Liver (tissue), 9 donors: ENCODE results near the gene VWA3A. TPM values are rescaled to one million over a fixed set of nuclear protein-coding genes. Genes with fewer than 3 reads are reported as not detected.

Experiments used
- DNase-seq: peaks from one replicate; pipeline ENCODE4 v3.0.0-alpha.2; 2017; ENCODE audit warnings: low spot score
- H3K27ac ChIP-seq, 2 donors: one replicate each; pipeline ENCODE4 v1.7.0; 2013; ENCODE audit warnings: inconsistent platforms in 2 of 2, low read length in 2 of 2, control low read depth in 1 of 2, low read depth in 1 of 2, mild to moderate bottlenecking in 1 of 2
- H3K27me3 ChIP-seq, 4 donors: one replicate each; pipeline versions ENCODE4 v1.6.1 to v1.7.0; 2013; ENCODE audit warnings: low read length in 3 of 4, inconsistent platforms in 1 of 4, mild to moderate bottlenecking in 1 of 4, moderate library complexity in 1 of 4; ENCODE audit not compliant: control insufficient read depth in 4 of 4, insufficient read depth in 4 of 4
- H3K36me3 ChIP-seq, 4 donors: one replicate each; pipeline versions ENCODE4 v1.6.1 to v1.7.0; 2013; ENCODE audit warnings: low read length in 3 of 4, mild to moderate bottlenecking in 3 of 4, low read depth in 1 of 4, moderate library complexity in 1 of 4; ENCODE audit not compliant: control insufficient read depth in 4 of 4, insufficient read depth in 3 of 4
- H3K4me1 ChIP-seq, 4 donors: one replicate each; pipeline versions ENCODE4 v1.6.1 to v1.7.0; 2013; ENCODE audit warnings: low read length in 3 of 4, mild to moderate bottlenecking in 3 of 4, moderate library complexity in 1 of 4; ENCODE audit not compliant: control insufficient read depth in 4 of 4, insufficient read depth in 4 of 4
- H3K4me3 ChIP-seq, 3 donors: one replicate each; pipeline versions ENCODE4 v1.6.1 to v1.7.0; 2013; ENCODE audit warnings: low read length in 3 of 3, control low read depth in 1 of 3, low read depth in 1 of 3, mild to moderate bottlenecking in 1 of 3
- H3K9ac ChIP-seq, 2 donors: one replicate each; pipeline ENCODE4 v1.7.0; 2013; ENCODE audit warnings: low read length in 2 of 2, mild to moderate bottlenecking in 2 of 2, moderate library complexity in 2 of 2, control low read depth in 1 of 2, low read depth in 1 of 2
- H3K9me3 ChIP-seq, 4 donors: one replicate each; pipeline versions ENCODE4 v1.6.1 to v1.7.0; 2013; ENCODE audit warnings: low read length in 3 of 4; ENCODE audit not compliant: control insufficient read depth in 4 of 4
- EGR1 ChIP-seq, 2 donors: IDR thresholded peaks; 2 replicates each; pipeline ENCODE4 v1.6.1; 2016 to 2018; ENCODE audit warnings: antibody characterized with exemption in 2 of 2, low read depth in 2 of 2
- FOXA1 ChIP-seq: IDR thresholded peaks from 2 replicates; pipeline ENCODE4 v1.6.1; 2016; ENCODE audit warnings: antibody characterized with exemption
- FOXA2 ChIP-seq: IDR thresholded peaks from 2 replicates; pipeline ENCODE4 v1.6.1; 2016; ENCODE audit warnings: antibody characterized with exemption
- GABPA ChIP-seq, 2 donors: IDR thresholded peaks in 1 of 2; conservative IDR thresholded peaks in 1 of 2; 2 replicates each; pipeline ENCODE4 v1.6.1; 2016; ENCODE audit warnings: antibody characterized with exemption in 2 of 2, mild to moderate bottlenecking in 1 of 2, moderate library complexity in 1 of 2
- HNF4A ChIP-seq, 2 donors: conservative IDR thresholded peaks; 2 replicates each; pipeline ENCODE4 v1.6.1; 2016; ENCODE audit warnings: antibody characterized with exemption in 2 of 2, mild to moderate bottlenecking in 2 of 2
- HNF4G ChIP-seq: IDR thresholded peaks from 2 replicates; pipeline ENCODE4 v1.6.1; 2016; ENCODE audit warnings: antibody characterized with exemption
- JUND ChIP-seq, 2 donors: IDR thresholded peaks; 2 replicates each; pipeline ENCODE4 v1.6.1; 2016; ENCODE audit warnings: antibody characterized with exemption in 2 of 2
- MAX ChIP-seq: IDR thresholded peaks from 2 replicates; pipeline ENCODE4 v1.6.1; 2016; ENCODE audit warnings: antibody characterized with exemption
- NR2F2 ChIP-seq: IDR thresholded peaks from 2 replicates; pipeline ENCODE4 v1.6.1; 2016; ENCODE audit warnings: antibody characterized with exemption
- RAD21 ChIP-seq, 2 donors: IDR thresholded peaks; 2 replicates each; pipeline ENCODE4 v1.6.1; 2016; ENCODE audit warnings: antibody characterized with exemption in 2 of 2, mild to moderate bottlenecking in 2 of 2
- RXRA ChIP-seq, 2 donors: IDR thresholded peaks; 2 replicates each; pipeline ENCODE4 v1.6.1; 2017 to 2018; ENCODE audit warnings: antibody characterized with exemption in 2 of 2, mild to moderate bottlenecking in 1 of 2
- TAF1 ChIP-seq: conservative IDR thresholded peaks from 2 replicates; pipeline ENCODE4 v1.6.1; 2016; ENCODE audit warnings: antibody characterized with exemption, mild to moderate bottlenecking
- YY1 ChIP-seq: IDR thresholded peaks from 2 replicates; pipeline ENCODE4 v1.6.1; 2016; ENCODE audit warnings: antibody characterized with exemption, mild to moderate bottlenecking
- ZBTB33 ChIP-seq: IDR thresholded peaks from 2 replicates; pipeline ENCODE4 v1.6.1; 2016; ENCODE audit warnings: antibody characterized with exemption
- WGBS: extraction: QIAGEN DNeasy Blood & Tissue Kit; methylation state at CpG from one replicate; pipeline ENCODE4 v1.1.7; 2013; 5-methylcytosine and 5-hydroxymethylcytosine counted together
- polyA plus RNA-seq, 2 donors: library from polyadenylated mRNA; stranded (reverse) in 1 of 2; unstranded in 1 of 2; fragments of 200-250 nt in 1 of 2; fragments of >200 nt in 1 of 2; fragmentation: Nextera tagmentation in 1 of 2; extraction: Ambion mirVana in 1 of 2; gene quantifications; one replicate each; pipeline versions ENCODE4 v1.2.1 to v1.2.3, GENCODE V29; 2013 to 2015
- total RNA-seq, 2 donors: library from RNA; depleted of rRNA; stranded (reverse); fragments of >200 nt; gene quantifications; one replicate each; pipeline ENCODE4 v1.2.3, GENCODE V29; 2014
- TF ChIP-seq, protein P1 (sequence below): IDR thresholded peaks from 2 replicates; pipeline ENCODE4 v1.6.1; 2016; ENCODE audit warnings: antibody characterized with exemption, mild to moderate bottlenecking
- TF ChIP-seq, protein P2 (sequence below): IDR thresholded peaks from 2 replicates; pipeline ENCODE4 v1.6.1; 2016; ENCODE audit warnings: antibody characterized with exemption
- donor health status: healthy.
- donor health status: healthy.
- donor health status: healthy.
- donor health status: healthy.
- donor health status: healthy.

Gene VWA3A
- total and polyA plus RNA-seq, 4 donors, result 0.05 to 0.17 TPM; not detected in 2

GRCh38 chr16:22183901-22184614 is 91.7 kb downstream of the VWA3A start (continued):
- TF ChIP-seq, protein P1, sequence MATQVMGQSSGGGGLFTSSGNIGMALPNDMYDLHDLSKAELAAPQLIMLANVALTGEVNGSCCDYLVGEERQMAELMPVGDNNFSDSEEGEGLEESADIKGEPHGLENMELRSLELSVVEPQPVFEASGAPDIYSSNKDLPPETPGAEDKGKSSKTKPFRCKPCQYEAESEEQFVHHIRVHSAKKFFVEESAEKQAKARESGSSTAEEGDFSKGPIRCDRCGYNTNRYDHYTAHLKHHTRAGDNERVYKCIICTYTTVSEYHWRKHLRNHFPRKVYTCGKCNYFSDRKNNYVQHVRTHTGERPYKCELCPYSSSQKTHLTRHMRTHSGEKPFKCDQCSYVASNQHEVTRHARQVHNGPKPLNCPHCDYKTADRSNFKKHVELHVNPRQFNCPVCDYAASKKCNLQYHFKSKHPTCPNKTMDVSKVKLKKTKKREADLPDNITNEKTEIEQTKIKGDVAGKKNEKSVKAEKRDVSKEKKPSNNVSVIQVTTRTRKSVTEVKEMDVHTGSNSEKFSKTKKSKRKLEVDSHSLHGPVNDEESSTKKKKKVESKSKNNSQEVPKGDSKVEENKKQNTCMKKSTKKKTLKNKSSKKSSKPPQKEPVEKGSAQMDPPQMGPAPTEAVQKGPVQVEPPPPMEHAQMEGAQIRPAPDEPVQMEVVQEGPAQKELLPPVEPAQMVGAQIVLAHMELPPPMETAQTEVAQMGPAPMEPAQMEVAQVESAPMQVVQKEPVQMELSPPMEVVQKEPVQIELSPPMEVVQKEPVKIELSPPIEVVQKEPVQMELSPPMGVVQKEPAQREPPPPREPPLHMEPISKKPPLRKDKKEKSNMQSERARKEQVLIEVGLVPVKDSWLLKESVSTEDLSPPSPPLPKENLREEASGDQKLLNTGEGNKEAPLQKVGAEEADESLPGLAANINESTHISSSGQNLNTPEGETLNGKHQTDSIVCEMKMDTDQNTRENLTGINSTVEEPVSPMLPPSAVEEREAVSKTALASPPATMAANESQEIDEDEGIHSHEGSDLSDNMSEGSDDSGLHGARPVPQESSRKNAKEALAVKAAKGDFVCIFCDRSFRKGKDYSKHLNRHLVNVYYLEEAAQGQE, result no peak
- TF ChIP-seq HNF4G, result no peak
- TF ChIP-seq, protein P2, sequence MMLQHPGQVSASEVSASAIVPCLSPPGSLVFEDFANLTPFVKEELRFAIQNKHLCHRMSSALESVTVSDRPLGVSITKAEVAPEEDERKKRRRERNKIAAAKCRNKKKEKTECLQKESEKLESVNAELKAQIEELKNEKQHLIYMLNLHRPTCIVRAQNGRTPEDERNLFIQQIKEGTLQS, result no peak
- no peak for TF ChIP-seq GABPA (IDR thresholded peaks at IDR 0.05 in 1 of 2, conservative IDR thresholded peaks at IDR 0.05 in 1 of 2)
- no peak for TF ChIP-seq TAF1

DNA sequence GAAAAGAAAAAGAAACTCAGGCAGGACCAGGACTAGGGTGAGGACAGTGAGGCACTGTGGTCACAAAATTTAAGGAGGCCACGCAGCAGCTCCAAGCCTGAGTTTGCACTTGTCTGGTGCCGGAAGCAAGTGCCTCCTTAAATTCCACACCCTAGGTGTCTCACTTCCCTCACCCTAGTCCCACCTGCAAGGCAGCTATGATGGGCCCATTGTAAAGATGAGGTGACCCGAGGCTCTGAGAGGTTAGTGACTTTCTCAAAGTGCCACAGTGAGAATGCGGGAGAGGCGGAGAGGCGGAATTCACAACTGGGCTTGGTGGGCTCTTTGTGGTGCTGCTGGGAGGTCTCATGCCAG is 92.3 kb downstream of the VWA3A start:
- Histone ChIP-seq H3K9me3 (no peaks in the 10 kb centered on the region), H3K27me3 (no peaks in the 10 kb centered on the region), H3K36me3 (no peaks in the 10 kb centered on the region), H3K9ac (no peak overlapping the region), H3K4me3 (no peak overlapping the region), H3K4me1 (peaks cover 0 to 15% (median 12%) of the 10 kb centered on the region in 4 donors), H3K27ac (no peak overlapping the region)
- no peak for TF ChIP-seq NR2F2
- no peak for TF ChIP-seq TAF1
- no peak for TF ChIP-seq RXRA (IDR thresholded peaks at IDR 0.05)
- TF ChIP-seq JUND (IDR thresholded peaks at IDR 0.05), result no peak
- no peak for TF ChIP-seq EGR1 (IDR thresholded peaks at IDR 0.05; ENCODE audit: low read depth in 2 of 2)
- TF ChIP-seq YY1, result no peak
- TF ChIP-seq FOXA1, result no peak
- TF ChIP-seq ZBTB33, result no peak
- TF ChIP-seq RAD21 (IDR thresholded peaks at IDR 0.05), result no peak
- TF ChIP-seq GABPA (IDR thresholded peaks at IDR 0.05 in 1 of 2, conservative IDR thresholded peaks at IDR 0.05 in 1 of 2), result no peak
- TF ChIP-seq HNF4G, result no peak
- WGBS, result 96% methylated on average over 6 of the region's 6 CpGs
- DNase-seq, result no peak

- no peak overlapping the region for H3K27ac ChIP-seq
- H3K9ac ChIP-seq, result no peak overlapping the region
- no peak for DNase-seq
- 91% methylated on average over 3 of the region's 3 CpGs for WGBS
- H3K9me3 ChIP-seq, result no peaks in the 10 kb centered on the region
- no peaks in the 10 kb centered on the region for H3K36me3 ChIP-seq
- no peaks in the 10 kb centered on the region for H3K27me3 ChIP-seq
- TF ChIP-seq JUND (IDR thresholded peaks at IDR 0.05) (no peak), EGR1 (IDR thresholded peaks at IDR 0.05; ENCODE audit: low read depth in 2 of 2) (no peak), RAD21 (IDR thresholded peaks at IDR 0.05) (no peak), HNF4A (conservative IDR thresholded peaks at IDR 0.05) (no peak), GABPA (IDR thresholded peaks at IDR 0.05 in 1 of 2, conservative IDR thresholded peaks at IDR 0.05 in 1 of 2) (no peak), FOXA1 (no peak), RXRA (IDR thresholded peaks at IDR 0.05) (no peak), FOXA2 (no peak), MAX (no peak), HNF4G (no peak), ZBTB33 (no peak)
- TF ChIP-seq, protein P1, result no peak
- TF ChIP-seq, protein P2, result no peak
- H3K4me3 ChIP-seq, result no peak overlapping the region
- peaks cover 0 to 23% (median 17%) of the 10 kb centered on the region in 4 donors for H3K4me1 ChIP-seq
These were observed 94.2 kb downstream of the VWA3A start for GRCh38 chr16:22186517-22186916.
